Stomach (tissue), 9 donors: Measurements from ENCODE around the gene SOCS3. TPM values are rescaled to one million over a fixed set of nuclear protein-coding genes. Genes with fewer than 3 reads are reported as not detected.

ENCODE experiments used
- DNase-seq, 2 donors: peaks; one replicate each; pipeline versions ENCODE4 v3.0.0 to v3.0.0-alpha.2; 2013 to 2019
- H3K27ac ChIP-seq, 5 donors: fragments of 200-600 bp in 4 of 5; sonication (generic) in 4 of 5; one replicate each; pipeline ENCODE4 v1.5.1; 2013 to 2019; ENCODE audit warnings: mild to moderate bottlenecking in 1 of 5, moderate library complexity in 1 of 5
- H3K27me3 ChIP-seq, 3 donors: fragments of 200-600 bp; sonication (generic); one replicate each; pipeline ENCODE4 v1.5.1; 2017 to 2019; ENCODE audit warnings: mixed run types in 1 of 3
- H3K36me3 ChIP-seq, 4 donors: fragments of 200-600 bp; sonication (generic); 1 replicate in 3 of 4; 2 replicates in 1 of 4; pipeline ENCODE4 v1.5.1; 2016 to 2019
- H3K4me1 ChIP-seq, 4 donors: fragments of 200-600 bp; sonication (generic); one replicate each; pipeline ENCODE4 v1.5.1; 2016 to 2019
- H3K4me3 ChIP-seq, 4 donors: fragments of 200-600 bp; sonication (generic) in 3 of 4; one replicate each; pipeline ENCODE4 v1.5.1; 2016 to 2019; ENCODE audit warnings: mild to moderate bottlenecking in 1 of 4
- H3K9me3 ChIP-seq, 4 donors: fragments of 200-600 bp; sonication (generic); one replicate each; pipeline ENCODE4 v1.5.1; 2016 to 2019
- EP300 ChIP-seq: sonication (generic); formaldehyde crosslinking; IDR thresholded peaks from one replicate; pipeline ENCODE4 v1.6.1; 2017; ENCODE audit warnings: antibody characterized with exemption
- POLR2A ChIP-seq, 4 donors: fragments of 450-650 bp; IDR thresholded peaks; one replicate each; pipeline ENCODE4 v1.6.1; 2016; ENCODE audit warnings: antibody characterized with exemption in 4 of 4, control low read depth in 2 of 4, mild to moderate bottlenecking in 1 of 4, moderate library complexity in 1 of 4
- POLR2AphosphoS5 ChIP-seq, 3 donors: sonication (generic); formaldehyde crosslinking; IDR thresholded peaks; one replicate each; pipeline ENCODE4 v1.6.1; 2016; ENCODE audit warnings: antibody characterized with exemption in 3 of 3
- WGBS, 5 donors: extraction: QIAGEN DNeasy Blood & Tissue Kit in 3 of 5; methylation state at CpG; one replicate each; pipeline versions ENCODE4 v1.1.5 to v1.1.7; 2013 to 2018; 5-methylcytosine and 5-hydroxymethylcytosine counted together
- intact Hi-C: fragments of 100-400 bp; cut with DNase I; formaldehyde crosslinking; loops from one replicate; pipeline ENCODE4 v1.15.1; 2023; ENCODE audit warnings: low total_unique reads
- polyA plus RNA-seq, 3 donors: library from polyadenylated mRNA; stranded (reverse); fragments of 200-250 nt; gene quantifications; one replicate each; pipeline ENCODE4 v1.2.3, GENCODE V29; 2013
- total RNA-seq, 5 donors: library from RNA; depleted of rRNA; stranded (reverse); fragments of >200 nt; gene quantifications; one replicate each; pipeline versions ENCODE4 v1.1.0 to v1.2.3, GENCODE V29; 2014 to 2016
- TF ChIP-seq, protein P1 (sequence below), 7 experiments: fragments of 450-650 bp in 4 of 7; fragments of 200-600 bp in 3 of 7; sonication (generic) in 3 of 7; IDR thresholded peaks; one replicate each; pipeline ENCODE4 v1.5.1; 2016 to 2019; ENCODE audit warnings: antibody characterized with exemption in 7 of 7, control low read depth in 2 of 7, mild to moderate bottlenecking in 1 of 7
- donor health status: healthy with polysubstance abuse.
- donor health status: Bipolar disorder and iron deficiency.
- donor health status: healthy.

SOCS3 gene
- total and polyA plus RNA-seq, 8 donors, result 18.7 to 62.9 (median 50.1) TPM

DNA sequence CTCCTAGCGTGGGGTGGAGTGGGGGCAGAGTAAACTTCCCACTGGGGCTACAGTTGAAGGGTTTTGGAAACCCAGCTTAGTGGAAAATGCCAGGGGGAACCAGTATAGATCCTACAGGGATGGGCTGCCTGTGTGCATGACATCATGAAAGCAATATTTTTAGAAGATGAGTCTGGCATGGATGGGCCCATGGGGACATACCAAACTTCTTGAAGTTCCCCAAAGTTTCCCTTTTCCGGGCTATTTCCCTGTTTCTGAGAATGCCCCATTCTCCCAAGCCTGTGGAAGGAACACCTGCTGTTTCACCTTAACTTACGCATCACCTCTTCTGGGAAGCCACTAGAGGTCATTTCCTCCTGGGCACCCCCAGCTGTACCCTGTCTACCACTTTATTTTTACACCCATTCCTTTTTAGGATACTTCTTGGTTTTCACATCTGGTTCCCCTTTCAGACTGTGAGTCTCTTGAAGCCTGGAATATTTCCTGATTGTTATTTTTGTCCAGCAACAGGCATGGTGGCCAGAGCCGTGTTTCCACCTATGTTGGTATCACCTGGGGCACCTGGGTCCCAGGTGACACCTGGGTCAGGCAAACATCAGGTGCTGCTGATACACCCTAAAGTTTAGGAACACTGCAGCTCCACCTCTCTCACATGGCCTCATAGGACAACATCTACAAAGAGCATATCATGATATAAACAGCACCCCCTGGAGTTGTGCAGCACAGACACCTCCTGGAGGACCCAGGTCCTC is 9.8 kb downstream of the SOCS3 start:
- peak overlapping the region in 3 of 5 donors; percentile 14 to 98 (median 93) for H3K27ac ChIP-seq

DNA sequence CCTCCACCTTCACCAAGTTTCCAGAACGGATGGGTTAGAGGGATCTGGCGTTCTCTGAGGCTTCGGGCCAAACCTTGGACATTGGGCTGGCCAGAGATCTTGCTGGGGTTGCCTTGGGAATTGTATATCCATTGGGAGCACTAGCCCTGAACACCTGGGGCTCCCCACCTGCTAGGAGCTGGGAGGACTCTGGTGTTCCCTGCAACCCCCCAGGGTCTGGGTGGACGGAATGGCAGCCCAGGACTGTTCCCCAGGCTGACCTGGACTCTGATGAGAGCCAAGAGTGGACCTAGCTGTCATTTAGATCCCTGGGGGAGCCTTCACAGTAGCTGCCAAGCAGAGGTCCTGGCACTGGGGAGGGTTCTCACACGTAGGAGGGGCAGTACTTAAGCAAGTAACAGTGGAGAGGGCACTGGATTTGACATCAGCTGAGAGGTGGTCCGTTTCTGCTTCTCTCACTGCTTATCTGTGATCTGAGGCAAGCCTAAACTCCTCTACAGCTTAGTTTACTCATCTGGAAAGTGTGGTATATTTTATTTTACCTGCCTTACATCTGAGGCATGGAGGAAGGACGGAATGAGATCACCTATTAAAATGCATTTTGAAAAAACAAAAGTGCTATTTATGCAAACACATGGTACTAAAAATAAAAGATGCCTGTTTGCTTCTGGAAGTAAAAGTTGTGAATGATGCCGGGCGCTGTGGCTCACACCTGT is 11.7 kb downstream of the SOCS3 start:
- H3K36me3 ChIP-seq, result no peaks in the 10 kb centered on the region
- no peaks in the 10 kb centered on the region for H3K9me3 ChIP-seq
- no peak for DNase-seq
- WGBS, 5 donors, result 65 to 84% (median 78%) methylated on average over 6 to 9 of the region's 9 CpGs
- intact Hi-C loops, result no loop called here
- no peak overlapping the region for H3K27ac ChIP-seq
- TF ChIP-seq, protein P1, sequence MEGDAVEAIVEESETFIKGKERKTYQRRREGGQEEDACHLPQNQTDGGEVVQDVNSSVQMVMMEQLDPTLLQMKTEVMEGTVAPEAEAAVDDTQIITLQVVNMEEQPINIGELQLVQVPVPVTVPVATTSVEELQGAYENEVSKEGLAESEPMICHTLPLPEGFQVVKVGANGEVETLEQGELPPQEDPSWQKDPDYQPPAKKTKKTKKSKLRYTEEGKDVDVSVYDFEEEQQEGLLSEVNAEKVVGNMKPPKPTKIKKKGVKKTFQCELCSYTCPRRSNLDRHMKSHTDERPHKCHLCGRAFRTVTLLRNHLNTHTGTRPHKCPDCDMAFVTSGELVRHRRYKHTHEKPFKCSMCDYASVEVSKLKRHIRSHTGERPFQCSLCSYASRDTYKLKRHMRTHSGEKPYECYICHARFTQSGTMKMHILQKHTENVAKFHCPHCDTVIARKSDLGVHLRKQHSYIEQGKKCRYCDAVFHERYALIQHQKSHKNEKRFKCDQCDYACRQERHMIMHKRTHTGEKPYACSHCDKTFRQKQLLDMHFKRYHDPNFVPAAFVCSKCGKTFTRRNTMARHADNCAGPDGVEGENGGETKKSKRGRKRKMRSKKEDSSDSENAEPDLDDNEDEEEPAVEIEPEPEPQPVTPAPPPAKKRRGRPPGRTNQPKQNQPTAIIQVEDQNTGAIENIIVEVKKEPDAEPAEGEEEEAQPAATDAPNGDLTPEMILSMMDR (IDR thresholded peaks at IDR 0.05), result no peak
- no peak for TF ChIP-seq POLR2AphosphoS5 (IDR thresholded peaks at IDR 0.05)
- no peak for TF ChIP-seq EP300
- no peak for TF ChIP-seq POLR2A (IDR thresholded peaks at IDR 0.05)
- no peaks in the 10 kb centered on the region for H3K27me3 ChIP-seq
- no peak overlapping the region for H3K4me3 ChIP-seq
- H3K4me1 ChIP-seq, result peaks cover 43 to 80% (median 59%) of the 10 kb centered on the region in 4 donors

More for the DNA sequence above, 9.8 kb downstream of the SOCS3 start:
- WGBS, 5 donors, result 73 to 75% (median 74%) methylated on average over 4 of the region's 4 CpGs
- Histone ChIP-seq H3K9me3 (no peaks in the 10 kb centered on the region), H3K4me1 (peaks cover 43 to 80% (median 54%) of the 10 kb centered on the region in 4 donors), H3K36me3 (peaks cover 0 to 3% (median 0%) of the 10 kb centered on the region in 4 donors), H3K27me3 (no peaks in the 10 kb centered on the region), H3K4me3 (no peak overlapping the region)
- TF ChIP-seq POLR2AphosphoS5 (IDR thresholded peaks at IDR 0.05), result no peak
- TF ChIP-seq EP300, result no peak
- TF ChIP-seq POLR2A (IDR thresholded peaks at IDR 0.05), result no peak
- TF ChIP-seq, protein P1 (IDR thresholded peaks at IDR 0.05), result no peak
- intact Hi-C loops, result no loop called here
- DNase-seq, result no peak

DNA sequence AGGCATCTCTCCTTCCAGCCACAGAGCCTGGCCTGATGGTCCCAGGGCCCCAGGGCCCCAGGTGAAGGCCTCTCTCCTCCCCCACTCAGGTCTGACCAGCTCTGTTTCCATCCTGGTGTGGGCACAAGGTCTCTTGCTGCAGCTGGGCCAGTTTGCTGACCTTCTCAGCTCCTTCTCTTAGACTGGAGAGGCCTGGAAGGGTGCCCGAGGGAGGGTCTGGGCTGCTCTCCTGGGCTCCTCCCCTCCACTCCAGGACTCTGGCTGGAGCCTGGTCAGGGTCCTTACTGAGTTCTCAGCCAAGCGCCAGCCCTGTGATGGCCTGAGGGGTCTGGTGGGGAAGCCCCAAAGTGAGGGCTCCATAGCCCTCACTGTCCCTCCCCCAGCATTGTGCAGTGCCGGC is 12.4 kb downstream of the SOCS3 start:
- H3K27ac ChIP-seq, result no peak overlapping the region
- peaks cover 47 to 82% (median 60%) of the 10 kb centered on the region in 4 donors for H3K4me1 ChIP-seq
- intact Hi-C loops, result no loop called here
- DNase-seq, result no peak
- no peaks in the 10 kb centered on the region for H3K36me3 ChIP-seq
- TF ChIP-seq POLR2AphosphoS5 (IDR thresholded peaks at IDR 0.05) (no peak), EP300 (no peak), POLR2A (IDR thresholded peaks at IDR 0.05) (no peak)
- TF ChIP-seq, protein P1 (IDR thresholded peaks at IDR 0.05), result no peak
- H3K4me3 ChIP-seq, result no peak overlapping the region
- H3K27me3 ChIP-seq, result no peaks in the 10 kb centered on the region
- H3K9me3 ChIP-seq, result no peaks in the 10 kb centered on the region
- 73 to 84% (median 76%) methylated on average over 2 to 3 of the region's 3 CpGs for WGBS, 5 donors

GRCh38 chr17:78346605-78347250 is 13.1 kb downstream of the SOCS3 start:
- Histone ChIP-seq H3K36me3 (no peaks in the 10 kb centered on the region), H3K4me1 (peaks cover 45 to 80% (median 59%) of the 10 kb centered on the region in 4 donors), H3K9me3 (no peaks in the 10 kb centered on the region), H3K27me3 (no peaks in the 10 kb centered on the region), H3K4me3 (no peak overlapping the region), H3K27ac (no peak overlapping the region)
- WGBS, 5 donors, result 89 to 96% (median 95%) methylated on average over 12 to 13 of the region's 13 CpGs
- no peak for DNase-seq
- TF ChIP-seq, protein P1 (IDR thresholded peaks at IDR 0.05), result no peak
- intact Hi-C loops, result no loop called here
